ENCODE measurements around the gene PLD1.

DNA sequence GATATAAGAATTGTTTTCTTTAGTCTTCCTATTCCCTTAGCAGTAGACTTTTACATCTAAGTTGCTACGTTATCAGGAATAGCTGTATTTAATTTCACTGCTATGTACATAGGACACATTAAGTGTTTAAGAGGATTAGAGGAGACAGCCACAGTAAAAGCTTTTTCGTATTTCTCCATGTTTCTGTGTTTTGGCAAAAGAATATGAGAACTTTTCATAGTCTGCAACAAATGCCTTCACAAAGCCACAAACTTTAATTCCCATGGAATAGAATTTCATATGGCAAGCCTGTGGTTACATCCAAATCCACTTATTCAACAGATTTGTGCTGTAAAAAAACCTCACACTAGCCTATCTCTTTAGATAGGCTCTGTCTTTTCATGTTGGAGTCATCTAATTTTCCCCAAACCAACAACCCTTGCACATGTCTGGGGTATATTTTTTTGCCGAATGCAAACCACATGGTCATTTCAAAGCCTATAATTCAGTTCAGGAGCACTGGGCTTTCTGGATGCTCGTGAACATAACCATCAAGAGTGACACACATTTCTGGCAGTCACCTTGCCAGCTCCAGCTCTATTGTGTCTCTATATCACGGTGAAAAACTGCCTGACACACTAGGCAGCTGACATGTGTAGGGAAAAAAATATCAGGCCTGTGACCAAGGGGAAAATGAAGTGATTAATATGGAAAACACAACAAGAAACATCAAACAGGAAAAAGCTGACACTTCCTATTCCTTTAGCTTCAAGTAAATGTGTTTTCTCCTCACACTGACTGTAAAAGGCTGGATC is 19.2 kb downstream of the PLD1 start:
- TF ChIP-seq CTCF (IDR thresholded peaks at IDR 0.05): no peak
- no peak for TF ChIP-seq POLR2A (IDR thresholded peaks at IDR 0.05)
- no peak for TF ChIP-seq POLR2AphosphoS5 (IDR thresholded peaks at IDR 0.05)

All from gastroesophageal sphincter (tissue), 3 donors.